Renal cortex interstitium (tissue), 11 donors: ENCODE results near the gene QSER1. TPM values are rescaled to one million over a fixed set of nuclear protein-coding genes. Genes with fewer than 3 reads are reported as not detected.
"Not testable (repeated sequence)": the region's sequence is repeated elsewhere in the genome, so short reads cannot be mapped to it uniquely, and the experiment has no call there.

Experiments
- DNase-seq, 11 donors: peaks; one replicate each; pipeline ENCODE4 v3.0.0-alpha.2; 2013; ENCODE audit warnings: low read depth in 9 of 11, low spot score in 4 of 11; ENCODE audit errors: extremely low read depth in 1 of 11
- polyA plus RNA-seq, 3 donors: library from polyadenylated mRNA; unstranded; fragments of 120-200 nt; gene quantifications; one replicate each; pipeline ENCODE4 v1.2.1, GENCODE V29; 2013; ENCODE audit not compliant: insufficient read length in 3 of 3

Gene QSER1
- polyA plus RNA-seq, 3 donors: 40.5 to 46.6 (median 40.6) TPM

GRCh38 chr11:33018840-33019239, 126.2 kb downstream of the QSER1 start:
- DNase-seq: no peak

GRCh38 chr11:33021501-33021900, 128.9 kb downstream of the QSER1 start:
- peak in 4 of 11 donors; percentile 31 to 56 (median 41) for DNase-seq

- DNase-seq: no peak
Observed at GRCh38 chr11:33021937-33022336, 129.3 kb downstream of the QSER1 start.

GRCh38 chr11:33025339-33025722, 132.7 kb downstream of the QSER1 start:
- no peak for DNase-seq

- no peak for DNase-seq
Observed at GRCh38 chr11:33027233-33027632, 134.6 kb downstream of the QSER1 start.

- DNase-seq: no peak
Observed at GRCh38 chr11:33027846-33028536, 135.4 kb downstream of the QSER1 start.

GRCh38 chr11:33028537-33028914, 135.9 kb downstream of the QSER1 start:
- DNase-seq: no peak

- DNase-seq: not testable (repeated sequence)
Observed at GRCh38 chr11:33029218-33029617, 136.6 kb downstream of the QSER1 start.

Other genes with a start within 250 kb of the QSER1 start
- under 1 TPM; 0.26 to 0.37 (median 0.36) TPM for gene CCDC73, start 98.1 kb upstream of the QSER1 start, polyA plus RNA-seq
- gene PRRG4, start 62.9 kb upstream of the QSER1 start, polyA plus RNA-seq: 1 to 10 TPM; 4.9 to 7.9 (median 6.5) TPM
- gene DEPDC7, start 123.1 kb downstream of the QSER1 start, polyA plus RNA-seq: 1 to 10 TPM; 7.0 to 9.0 (median 7.7) TPM
- gene TCP11L1, start 146.8 kb downstream of the QSER1 start, polyA plus RNA-seq: 10 to 100 TPM in 2 of 3 donors, 1 to 10 TPM in 1; 9.2 to 11.1 (median 10.2) TPM